ENCODE measurements around the gene GAREM2. TPM values are rescaled to one million over a fixed set of nuclear protein-coding genes. Genes with fewer than 3 reads are reported as not detected.

GAREM2 gene
- total RNA-seq, 4 donors from 2014 or later: 0.39 to 0.98 (median 0.72) TPM

- Histone ChIP-seq H3K27me3 (no peaks in the 10 kb centered on the region), H3K9me3 (no peaks in the 10 kb centered on the region), H3K4me1 (no peaks in the 10 kb centered on the region), H3K36me3 (peaks cover 81% of the 10 kb centered on the region), H3K27ac (no peak overlapping the region), H3K4me3 (no peak overlapping the region)
- no peak for TF ChIP-seq CTCF (IDR thresholded peaks at IDR 0.05)
- TF ChIP-seq POLR2AphosphoS5 (IDR thresholded peaks at IDR 0.05): no peak
- DNase-seq (ENCODE audit: low spot score in 2 of 2): no peak
- 31% methylated on average over 1 of the region's 1 CpG for WGBS
Measured at GRCh38 chr2:26202981-26203490, 30.1 kb downstream of the GAREM2 start.

- no peaks in the 10 kb centered on the region for H3K9me3 ChIP-seq
- TF ChIP-seq EP300 (IDR thresholded peaks at IDR 0.05) (no peak), CTCF (IDR thresholded peaks at IDR 0.05) (no peak), POLR2AphosphoS5 (IDR thresholded peaks at IDR 0.05) (no peak), POLR2A (IDR thresholded peaks at IDR 0.05) (no peak)
- peaks cover 86% of the 10 kb centered on the region for H3K36me3 ChIP-seq
- no peak overlapping the region for H3K4me3 ChIP-seq
- H3K27ac ChIP-seq: no peak overlapping the region
- 84% methylated on average over 7 of the region's 7 CpGs for WGBS
- no peaks in the 10 kb centered on the region for H3K27me3 ChIP-seq
- DNase-seq (ENCODE audit: low spot score in 2 of 2): no peak
- no peaks in the 10 kb centered on the region for H3K4me1 ChIP-seq
Measured at GRCh38 chr2:26203906-26204305, 31.0 kb downstream of the GAREM2 start.

GRCh38 chr2:26212011-26212410 is 39.1 kb downstream of the GAREM2 start:
- no peak for DNase-seq (ENCODE audit: low spot score in 2 of 2)
- H3K4me1 ChIP-seq: no peaks in the 10 kb centered on the region
- no peaks in the 10 kb centered on the region for H3K9me3 ChIP-seq
- H3K27me3 ChIP-seq: no peaks in the 10 kb centered on the region
- H3K4me3 ChIP-seq: no peak overlapping the region
- TF ChIP-seq POLR2AphosphoS5 (IDR thresholded peaks at IDR 0.05) (no peak), CTCF (IDR thresholded peaks at IDR 0.05) (no peak), EP300 (IDR thresholded peaks at IDR 0.05) (no peak), POLR2A (IDR thresholded peaks at IDR 0.05) (no peak)
- peaks cover 91% of the 10 kb centered on the region for H3K36me3 ChIP-seq
- H3K27ac ChIP-seq: no peak overlapping the region
- 97% methylated on average over 5 of the region's 5 CpGs for WGBS

- no peak for DNase-seq (ENCODE audit: low spot score in 2 of 2)
- Histone ChIP-seq H3K27me3 (no peaks in the 10 kb centered on the region), H3K36me3 (peaks cover 88% of the 10 kb centered on the region), H3K27ac (no peak overlapping the region), H3K4me1 (no peaks in the 10 kb centered on the region), H3K4me3 (no peak overlapping the region), H3K9me3 (no peaks in the 10 kb centered on the region)
- TF ChIP-seq POLR2A (IDR thresholded peaks at IDR 0.05) (no peak), CTCF (IDR thresholded peaks at IDR 0.05) (no peak), EP300 (IDR thresholded peaks at IDR 0.05) (no peak)
- WGBS: 91% methylated on average over 1 of the region's 1 CpG
Measured at GRCh38 chr2:26214759-26215158, 41.9 kb downstream of the GAREM2 start.

GRCh38 chr2:26215833-26216232 is 42.9 kb downstream of the GAREM2 start:
- Histone ChIP-seq H3K4me1 (no peaks in the 10 kb centered on the region), H3K36me3 (peaks cover 81% of the 10 kb centered on the region), H3K4me3 (no peak overlapping the region), H3K9me3 (no peaks in the 10 kb centered on the region), H3K27ac (no peak overlapping the region), H3K27me3 (no peaks in the 10 kb centered on the region)
- TF ChIP-seq EP300 (IDR thresholded peaks at IDR 0.05) (no peak), POLR2AphosphoS5 (IDR thresholded peaks at IDR 0.05) (no peak), POLR2A (IDR thresholded peaks at IDR 0.05) (no peak), CTCF (IDR thresholded peaks at IDR 0.05) (no peak)
- 100% methylated on average over 1 of the region's 1 CpG for WGBS
- DNase-seq (ENCODE audit: low spot score in 2 of 2): no peak
